ENCODE results near the gene DERL2. TPM values are rescaled to one million over a fixed set of nuclear protein-coding genes. Genes with fewer than 3 reads are reported as not detected.

The DERL2 gene
- total and polyA plus RNA-seq, 2 of the 4 experiments (the other 2 are of a cell fraction) = 27.4 to 44.2 TPM

DNA sequence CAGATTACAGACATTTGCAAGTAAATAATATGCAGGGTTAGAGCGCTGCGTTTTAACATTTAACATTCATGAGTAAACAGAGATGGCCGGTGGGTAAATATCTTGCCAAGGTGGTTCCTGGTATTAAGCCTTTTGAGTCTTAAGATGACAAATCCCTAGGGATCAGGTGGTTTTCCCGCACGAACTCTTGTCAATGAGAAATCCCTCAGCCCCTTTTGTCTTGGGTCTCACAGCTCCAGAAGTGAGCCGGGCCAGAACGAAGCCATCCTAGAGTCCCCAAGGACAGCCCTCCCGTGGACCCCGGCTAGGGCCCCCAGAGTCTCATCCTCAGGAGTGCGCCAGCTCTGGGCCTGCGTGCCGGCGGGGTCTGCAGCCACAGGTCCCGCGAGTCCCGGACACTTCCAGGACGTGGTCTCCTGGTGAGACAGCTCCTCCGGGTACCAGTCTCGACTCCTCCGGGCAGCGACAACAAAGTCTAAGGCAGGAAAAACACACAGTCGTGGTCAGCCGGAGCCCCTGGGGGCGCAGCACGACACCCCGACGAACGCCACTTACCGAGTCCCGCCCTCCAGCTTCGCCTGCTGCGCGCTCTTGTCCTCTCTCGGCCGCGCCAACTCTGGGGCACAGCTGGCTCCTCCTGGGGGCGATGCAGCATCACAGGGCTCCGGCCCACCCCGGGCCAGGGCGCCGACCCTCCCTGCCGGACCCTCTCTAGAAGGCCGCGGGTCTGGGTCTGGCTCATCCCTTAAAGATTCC lies 13.7 kb upstream of the DERL2 start:
- Histone ChIP-seq H2BK15ac (ENCODE audit: low read depth, low read length) (no peak overlapping the region), H2AK5ac (ENCODE audit: low read depth, low read length) (0 out of 2 replicates have a peak overlapping the region, but pooled peaks have one; percentile 34), H3K4me3 (ENCODE audit: insufficient read depth, low read depth, low read length) (peak overlapping the region; percentile 91), H3K56ac (ENCODE audit: extremely low read depth, insufficient read depth, low read length) (peak overlapping the region; percentile 77; the same call in 1 of the 2 replicates), H3K18ac (ENCODE audit: low read depth, low read length) (no peak overlapping the region), H2AK9ac (replicated peaks; ENCODE audit: low read depth, low read length, poor library complexity) (peak overlapping the region; percentile 96), H3K4me1 (ENCODE audit: control insufficient read depth, insufficient read depth, low read length) (peaks cover 4% of the 10 kb centered on the region; the same call in 1 of the 2 replicates), H3K23ac (ENCODE audit: low read depth, low read length) (peak overlapping the region; percentile 93), H3K36me3 (ENCODE audit: control insufficient read depth, insufficient read depth, low read length) (peaks cover 1% of the 10 kb centered on the region; the same call in 1 of the 2 replicates), H2BK20ac (ENCODE audit: low read depth, low read length) (no peak overlapping the region), H3K27me3 (ENCODE audit: control insufficient read depth, insufficient read depth, low read length) (no peaks in the 10 kb centered on the region), H3K27ac (ENCODE audit: insufficient read depth, low read length) (peak overlapping the region; percentile 77), H3K4ac (ENCODE audit: low read depth, low read length) (peak overlapping the region; percentile 83), H3K9ac (ENCODE audit: low read depth, low read length) (peak overlapping the region; percentile 81), H4K20me1 (ENCODE audit: insufficient read depth, low read length) (no peaks in the 10 kb centered on the region), H3K79me1 (ENCODE audit: low read depth in 1 of 2, low read length in 2 of 2) (peaks cover 9 to 20% of the 10 kb centered on the region in 2 experiments), H4K8ac (ENCODE audit: low read depth in 2 of 2, low read length in 2 of 2) (peak overlapping the region in 1 of 2 experiments; percentile 71; a peak in 1 of 4 replicates), H4K5ac (ENCODE audit: low read depth, low read length) (no peak overlapping the region), H2BK120ac (ENCODE audit: low read depth, low read length) (peak overlapping the region; percentile 38; the same call in 1 of the 2 replicates), H3K9me3 (ENCODE audit: control insufficient read depth, insufficient read depth, low read length) (no peaks in the 10 kb centered on the region), H3K14ac (replicated peaks; ENCODE audit: low read depth, low read length) (peak overlapping the region; percentile 52), H3K9me1 (ENCODE audit: insufficient read depth, low read length) (peaks cover 3% of the 10 kb centered on the region), H2BK5ac (ENCODE audit: low read depth, low read length, poor library complexity, severe bottlenecking) (peak overlapping the region; percentile 55), H3K4me2 (ENCODE audit: low read depth, low read length) (peak overlapping the region; percentile 87), H2AFZ (replicated peaks; ENCODE audit: low read length, poor library complexity) (peak overlapping the region; percentile 90), H4K91ac (ENCODE audit: insufficient read depth, low read depth, low read length) (peak overlapping the region; percentile 36)
- BruUV-seq (replicated peaks) = no TSS peak
- peak; percentile 22 for ATAC-seq (ENCODE audit: low read depth)
- in situ Hi-C loops (cut with MboI; ENCODE audit: low sequenced_read_pairs) = no loop called here
- dilution Hi-C loops (cut with HindIII; ENCODE audit: low sequenced_read_pairs, unreplicated experiment) = no loop called here
- no peak for TF ChIP-seq SMC3 (IDR thresholded peaks at IDR 0.05; ENCODE audit: low read depth, low read length)
- TF ChIP-seq MAFK (IDR thresholded peaks at IDR 0.05; ENCODE audit: low read depth, low read length) = no peak
- TF ChIP-seq, protein P1, sequence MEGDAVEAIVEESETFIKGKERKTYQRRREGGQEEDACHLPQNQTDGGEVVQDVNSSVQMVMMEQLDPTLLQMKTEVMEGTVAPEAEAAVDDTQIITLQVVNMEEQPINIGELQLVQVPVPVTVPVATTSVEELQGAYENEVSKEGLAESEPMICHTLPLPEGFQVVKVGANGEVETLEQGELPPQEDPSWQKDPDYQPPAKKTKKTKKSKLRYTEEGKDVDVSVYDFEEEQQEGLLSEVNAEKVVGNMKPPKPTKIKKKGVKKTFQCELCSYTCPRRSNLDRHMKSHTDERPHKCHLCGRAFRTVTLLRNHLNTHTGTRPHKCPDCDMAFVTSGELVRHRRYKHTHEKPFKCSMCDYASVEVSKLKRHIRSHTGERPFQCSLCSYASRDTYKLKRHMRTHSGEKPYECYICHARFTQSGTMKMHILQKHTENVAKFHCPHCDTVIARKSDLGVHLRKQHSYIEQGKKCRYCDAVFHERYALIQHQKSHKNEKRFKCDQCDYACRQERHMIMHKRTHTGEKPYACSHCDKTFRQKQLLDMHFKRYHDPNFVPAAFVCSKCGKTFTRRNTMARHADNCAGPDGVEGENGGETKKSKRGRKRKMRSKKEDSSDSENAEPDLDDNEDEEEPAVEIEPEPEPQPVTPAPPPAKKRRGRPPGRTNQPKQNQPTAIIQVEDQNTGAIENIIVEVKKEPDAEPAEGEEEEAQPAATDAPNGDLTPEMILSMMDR (conservative IDR thresholded peaks at IDR 0.05; ENCODE audit: low read depth, low read length) = peak; percentile 17; the same call in 1 of the 2 replicates
- TF ChIP-seq RAD21 (IDR thresholded peaks at IDR 0.05; ENCODE audit: low read length) = 0 out of 2 replicates have a peak, but pooled peaks have one; percentile 5
- intact Hi-C loops (cut with micrococcal nuclease) = loop anchor here (2.0 kb wide), 2 partner anchors 31 to 85 kb away; partner anchors contain the start of genes DHX33 and NLRP1
- CTCF ChIA-PET = interaction anchor here (0.8 to 1.5 kb wide), 6 partner anchors 14 to 70 kb away, joined by 3 to 4 read pairs (median 3); no protein-coding TSS in a partner anchor
- no peak for DNase-seq
- 5% methylated on average over 26 of the region's 44 CpGs; no CpG with 5 or more reads in 1 of the 2 experiments for WGBS, 2 experiments (ENCODE audit: extremely low coverage in 2 of 2, insufficient read length in 1 of 2)
- POLR2A ChIA-PET (ENCODE audit: unreplicated experiment) = no interaction called here

All from IMR-90 (cell line).